SK-N-MC (cell line): ENCODE data around the gene PTHLH.

Source experiments
- EZH2 ChIP-seq: fragments of 200-600 bp; sonication (generic); IDR thresholded peaks from one replicate; pipeline ENCODE4 v1.6.1; 2017; ENCODE audit warnings: antibody characterized with exemption
- POLR2AphosphoS5 ChIP-seq: IDR thresholded peaks from 2 replicates; pipeline ENCODE4 v1.6.1; 2012; ENCODE audit warnings: mild to moderate bottlenecking, low read depth, low read length, borderline replicate concordance

GRCh38 chr12:27931390-27931789 lies 41.1 kb downstream of the PTHLH start:
- TF ChIP-seq POLR2AphosphoS5 (no peak), EZH2 (no peak)
